Measurements from ENCODE around the gene DYNLRB1.

Gene DYNLRB1

DNA sequence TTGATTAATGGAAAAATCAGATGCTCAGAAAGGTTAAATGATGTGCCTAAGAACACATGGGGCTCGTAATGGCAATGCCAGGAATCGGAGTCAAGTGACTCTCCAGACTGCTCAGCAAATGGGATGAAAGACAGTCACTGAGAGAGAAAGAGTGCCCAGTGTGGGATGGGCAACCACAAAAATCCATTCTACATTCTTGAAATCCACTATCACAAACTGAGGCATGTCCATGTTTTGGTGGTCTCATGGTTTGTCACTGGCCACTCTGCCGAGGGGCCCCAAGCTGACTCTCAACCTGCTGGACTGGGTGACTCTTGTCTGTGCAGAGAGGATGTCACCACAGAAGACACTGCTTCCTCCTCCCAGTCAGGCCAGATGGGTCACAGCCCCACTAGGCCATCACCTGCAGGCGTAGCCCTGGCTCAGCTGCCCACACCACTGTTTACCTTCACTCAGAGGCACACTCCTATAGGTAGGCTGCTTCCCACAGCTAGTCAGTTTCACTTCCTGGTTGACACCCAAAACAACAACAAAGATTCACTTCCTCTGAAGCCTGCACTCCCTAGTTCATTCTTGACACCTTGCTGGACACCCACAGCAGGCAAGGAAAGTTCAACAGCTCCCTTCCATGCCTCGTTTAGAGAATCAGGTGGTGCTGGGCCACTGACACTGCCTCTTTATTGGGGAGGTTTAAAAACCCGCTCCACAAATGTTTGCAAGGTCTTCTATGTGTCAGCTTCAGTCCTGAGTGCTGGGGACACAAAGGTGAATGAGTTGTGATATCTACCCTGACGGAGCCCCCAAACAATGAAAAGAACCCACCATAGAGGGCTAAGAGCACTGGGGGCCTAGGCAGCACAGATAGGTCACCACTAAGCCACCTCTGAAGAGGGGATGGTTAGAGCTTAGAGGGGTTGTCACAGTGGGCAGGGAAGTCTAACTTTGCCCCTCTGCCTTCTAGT lies 64.0 kb downstream of the DYNLRB1 start:
- DNase-seq: no peak

DNA sequence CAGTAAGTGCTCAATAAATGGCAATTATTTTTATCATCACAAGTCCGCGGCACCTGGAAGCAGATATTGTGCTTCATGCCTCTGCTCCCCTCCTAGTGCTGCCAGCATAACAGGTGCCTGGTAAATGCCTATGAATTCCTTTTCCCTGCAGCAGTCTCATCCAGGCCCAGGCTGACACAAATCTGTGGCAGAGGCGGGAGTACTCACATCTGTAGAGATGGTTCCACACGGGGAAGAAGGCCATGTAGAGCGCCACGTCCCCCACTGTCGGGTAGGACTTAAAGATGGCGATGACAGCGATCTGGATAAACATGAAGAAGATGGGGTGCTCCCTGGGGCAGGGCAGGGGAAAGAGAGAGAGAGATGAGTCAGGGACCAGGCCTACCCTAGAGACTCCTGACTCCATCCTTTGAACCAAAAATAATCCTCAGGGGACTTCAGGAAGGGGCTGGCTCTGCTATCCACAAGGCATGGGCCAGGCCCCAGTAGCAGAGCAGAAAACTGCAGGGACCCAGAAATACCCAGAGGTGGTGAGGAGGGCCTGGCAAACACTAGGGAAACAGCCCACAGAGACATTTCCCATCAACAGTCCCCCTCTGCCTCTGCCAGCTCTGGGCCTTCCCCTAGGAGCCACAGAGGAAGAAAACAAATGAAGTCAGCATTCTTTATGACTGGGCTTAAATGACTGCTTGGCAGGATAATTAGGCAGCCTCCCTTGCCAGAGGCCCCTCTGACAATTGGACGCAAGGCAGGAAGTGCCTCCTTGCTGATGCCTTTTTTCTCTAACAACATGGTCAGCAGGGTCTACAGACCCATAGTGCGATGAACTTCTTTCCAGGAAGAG lies 65.3 kb downstream of the DYNLRB1 start:
- DNase-seq: peak; percentile 16

DNA sequence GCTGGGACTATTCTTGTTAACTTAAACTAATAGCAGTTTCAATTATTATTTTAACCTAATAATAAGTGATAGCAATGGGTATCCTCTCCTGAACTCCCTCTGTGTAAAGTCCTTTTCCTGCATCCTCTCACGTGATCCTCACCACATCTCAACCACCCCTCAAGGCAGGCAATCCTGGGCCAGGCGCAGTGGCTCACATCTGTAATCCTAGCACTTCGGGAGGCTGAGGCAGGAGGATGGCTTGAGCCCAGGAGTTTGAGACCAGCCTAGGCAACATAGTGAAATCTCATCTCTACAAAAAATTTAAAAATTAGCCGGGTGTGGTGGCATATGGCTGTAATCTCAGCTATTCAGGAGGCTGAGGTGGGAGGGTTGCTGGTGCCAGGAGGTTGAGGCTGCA lies 66.0 kb downstream of the DYNLRB1 start:
- DNase-seq: no peak

DNA sequence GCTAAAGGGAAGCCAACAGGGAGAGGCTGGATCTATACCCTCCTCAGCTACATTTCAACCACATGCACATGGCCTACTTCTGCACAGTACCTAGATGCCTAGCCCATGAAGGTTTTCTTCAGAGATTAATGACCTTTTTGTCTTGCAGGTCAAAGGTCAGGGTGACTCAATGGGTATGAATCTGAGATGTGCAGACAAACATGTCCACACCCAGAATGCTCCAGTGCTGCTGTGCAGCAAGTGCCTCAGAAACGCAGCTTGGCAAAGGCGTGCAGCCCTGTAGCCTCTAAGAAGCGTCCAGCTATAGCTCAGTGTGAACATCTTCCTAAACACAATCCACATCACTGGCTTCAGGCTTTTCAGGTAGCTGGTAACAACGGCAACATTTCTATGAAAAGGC lies 66.7 kb downstream of the DYNLRB1 start:
- no peak for DNase-seq

DNA sequence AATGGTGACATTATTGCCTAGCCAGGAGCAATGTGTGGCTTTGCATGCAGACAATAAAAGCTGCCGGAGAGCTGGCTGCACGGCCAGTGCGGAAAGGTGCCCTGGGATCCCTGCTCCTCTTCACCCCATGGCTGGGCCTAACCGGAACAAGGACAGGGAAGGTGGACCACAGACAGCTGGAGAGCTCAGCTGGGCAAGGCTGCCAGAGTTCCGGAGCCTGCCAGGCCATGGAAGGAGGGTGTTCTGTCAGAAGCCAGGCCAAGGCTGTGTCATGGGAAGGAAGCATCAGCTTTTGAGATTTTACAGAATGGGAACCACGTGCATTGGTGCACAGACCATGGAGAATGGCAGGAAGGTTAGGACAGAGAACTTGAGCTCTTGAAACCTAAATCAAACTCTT lies 67.3 kb downstream of the DYNLRB1 start:
- DNase-seq: no peak

DNA sequence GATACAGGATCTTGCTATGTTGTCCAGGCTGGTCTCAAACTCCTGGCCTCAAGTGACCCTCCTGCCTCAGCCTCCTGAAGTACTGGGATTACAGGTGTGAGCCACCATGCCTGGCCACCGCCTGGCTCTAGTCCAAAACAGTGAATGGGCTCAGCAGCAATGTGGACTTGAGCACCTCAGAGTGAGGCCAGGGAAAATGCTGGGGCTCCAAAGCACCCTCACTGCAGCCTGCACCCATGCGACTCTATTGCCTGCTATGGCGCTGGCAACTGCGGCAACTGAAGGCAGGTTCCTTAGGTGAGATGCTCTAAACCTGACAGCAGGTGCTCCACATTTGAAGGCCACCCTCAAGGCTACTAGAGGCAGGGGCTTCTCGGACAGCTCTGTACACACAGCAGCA lies 68.8 kb downstream of the DYNLRB1 start:
- no peak for DNase-seq

DNA sequence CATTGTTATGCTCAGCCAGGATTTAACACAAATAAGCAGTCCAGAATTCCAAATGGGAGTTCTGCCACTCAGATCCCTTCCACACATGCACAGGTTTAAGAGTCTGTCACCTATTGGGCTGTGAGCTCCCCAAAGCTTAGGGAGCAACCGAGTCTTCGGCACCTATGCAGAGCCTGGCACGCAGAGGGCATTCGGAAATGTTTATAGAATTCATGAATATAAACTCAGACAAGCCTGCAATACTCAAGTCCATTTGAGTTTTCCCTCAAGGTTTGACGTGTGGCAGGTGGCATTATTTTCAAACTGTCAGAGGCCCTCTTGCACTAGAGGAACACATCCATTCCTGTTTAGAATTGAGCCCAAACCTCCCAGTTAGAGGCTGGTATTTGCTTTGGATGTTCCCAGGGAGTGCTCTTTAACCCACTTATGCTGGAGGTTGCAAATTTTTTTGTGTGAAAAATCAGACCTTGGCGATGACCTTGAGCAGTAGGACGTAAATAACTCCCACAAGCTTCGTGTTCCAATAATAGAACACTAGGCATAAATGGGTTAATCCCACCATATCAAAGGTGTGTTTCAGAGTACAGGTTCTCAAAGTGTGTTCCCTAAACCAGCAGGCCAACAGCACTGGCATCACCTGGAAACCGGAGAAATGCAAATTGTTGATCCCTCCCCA lies 70.4 kb downstream of the DYNLRB1 start:
- no peak for DNase-seq
